Measurements from ENCODE around the gene COMMD1. TPM values are rescaled to one million over a fixed set of nuclear protein-coding genes. Genes with fewer than 3 reads are reported as not detected.
"Not testable (repeated sequence)": the region's sequence is repeated elsewhere in the genome, so short reads cannot be mapped to it uniquely, and the experiment has no call there.

COMMD1 gene
- total and polyA plus RNA-seq, 3 donors from 2014 or later, result 61.7 to 87.9 (median 85.2) TPM

DNA sequence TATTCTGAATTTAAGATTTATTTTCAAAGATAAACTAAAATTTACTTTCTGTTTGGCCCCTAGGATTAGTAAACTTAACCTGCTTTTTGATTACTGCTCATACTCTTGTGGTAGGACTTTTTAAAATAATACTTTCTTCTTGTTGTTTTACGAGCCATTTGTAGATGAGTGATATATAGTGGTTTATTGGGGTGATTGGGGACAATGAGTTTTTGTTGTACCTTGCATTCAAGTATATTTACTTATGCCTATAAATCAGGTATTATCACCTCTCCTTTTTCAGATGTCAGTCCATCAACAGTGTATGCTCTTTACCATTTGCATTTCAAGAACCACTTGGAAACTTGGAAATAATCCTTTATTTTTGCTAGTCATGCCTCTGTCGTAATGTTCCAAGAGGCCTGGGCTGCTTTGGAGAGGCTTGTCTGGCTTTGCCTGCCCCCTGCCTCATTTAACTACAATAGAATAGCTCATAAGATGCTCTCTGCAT is 131.3 kb downstream of the COMMD1 start:
- Histone ChIP-seq H3K36me3 (ENCODE audit: low read depth, missing control alignments) (no peaks in the 10 kb centered on the region), H3K4me1 (no peaks in the 10 kb centered on the region), H3K27ac (no peak overlapping the region), H3K27me3 (no peaks in the 10 kb centered on the region), H3K4me3 (no peak overlapping the region), H3K9me3 (no peaks in the 10 kb centered on the region)
- DNase-seq, result no peak
- WGBS, 2 donors, result 93 to 100% methylated on average over 2 of the region's 2 CpGs
- intact Hi-C loops (cut with DNase I; ENCODE audit: low total_unique reads), result no loop called here
- TF ChIP-seq, protein P1, sequence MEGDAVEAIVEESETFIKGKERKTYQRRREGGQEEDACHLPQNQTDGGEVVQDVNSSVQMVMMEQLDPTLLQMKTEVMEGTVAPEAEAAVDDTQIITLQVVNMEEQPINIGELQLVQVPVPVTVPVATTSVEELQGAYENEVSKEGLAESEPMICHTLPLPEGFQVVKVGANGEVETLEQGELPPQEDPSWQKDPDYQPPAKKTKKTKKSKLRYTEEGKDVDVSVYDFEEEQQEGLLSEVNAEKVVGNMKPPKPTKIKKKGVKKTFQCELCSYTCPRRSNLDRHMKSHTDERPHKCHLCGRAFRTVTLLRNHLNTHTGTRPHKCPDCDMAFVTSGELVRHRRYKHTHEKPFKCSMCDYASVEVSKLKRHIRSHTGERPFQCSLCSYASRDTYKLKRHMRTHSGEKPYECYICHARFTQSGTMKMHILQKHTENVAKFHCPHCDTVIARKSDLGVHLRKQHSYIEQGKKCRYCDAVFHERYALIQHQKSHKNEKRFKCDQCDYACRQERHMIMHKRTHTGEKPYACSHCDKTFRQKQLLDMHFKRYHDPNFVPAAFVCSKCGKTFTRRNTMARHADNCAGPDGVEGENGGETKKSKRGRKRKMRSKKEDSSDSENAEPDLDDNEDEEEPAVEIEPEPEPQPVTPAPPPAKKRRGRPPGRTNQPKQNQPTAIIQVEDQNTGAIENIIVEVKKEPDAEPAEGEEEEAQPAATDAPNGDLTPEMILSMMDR (IDR thresholded peaks at IDR 0.05), result no peak
- TF ChIP-seq POLR2A (IDR thresholded peaks at IDR 0.05), result no peak

DNA sequence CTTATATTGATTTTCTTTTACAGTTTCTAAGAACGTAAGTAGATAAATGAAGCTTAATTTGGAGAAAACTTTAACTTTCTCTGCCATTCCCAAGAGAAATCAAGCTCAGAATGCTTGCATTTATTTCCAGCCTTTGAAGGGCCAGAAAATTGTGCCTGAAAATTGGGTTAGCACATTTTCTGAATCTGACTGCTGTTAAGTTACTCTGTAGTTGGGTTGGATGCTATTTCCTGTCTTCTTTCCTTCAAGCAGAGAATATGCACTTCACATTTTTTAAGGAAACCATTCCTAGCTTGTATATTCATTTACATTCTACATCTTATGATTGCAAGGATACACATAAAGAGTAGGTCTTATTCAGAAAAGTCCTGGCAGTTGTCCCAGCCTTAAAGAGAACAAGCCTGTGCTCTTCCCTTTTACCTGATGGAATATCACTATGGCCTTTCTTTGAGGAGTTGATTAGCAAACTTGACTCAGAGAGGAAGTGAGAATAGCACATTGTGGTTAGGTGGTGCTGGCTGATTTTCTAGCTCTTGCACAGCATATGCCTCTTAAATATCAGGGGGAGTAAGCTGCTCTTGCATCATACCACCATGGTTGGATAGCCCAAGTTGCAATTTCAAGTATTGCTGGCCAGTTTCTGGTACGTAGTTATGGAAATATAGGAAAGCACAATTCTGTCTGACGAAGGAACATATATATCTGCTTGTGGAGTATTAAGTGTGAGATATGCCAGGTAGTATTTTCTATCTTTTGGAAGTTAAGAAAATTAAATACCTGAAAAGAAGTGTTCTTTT is 133.7 kb downstream of the COMMD1 start:
- DNase-seq, result no peak
- Histone ChIP-seq H3K27ac (no peak overlapping the region), H3K4me3 (no peak overlapping the region), H3K9me3 (no peaks in the 10 kb centered on the region), H3K36me3 (ENCODE audit: low read depth, missing control alignments) (no peaks in the 10 kb centered on the region), H3K4me1 (no peaks in the 10 kb centered on the region), H3K27me3 (no peaks in the 10 kb centered on the region)
- WGBS, 2 donors, result 81 to 91% methylated on average over 3 of the region's 3 CpGs
- intact Hi-C loops (cut with DNase I; ENCODE audit: low total_unique reads), result no loop called here
- TF ChIP-seq, protein P1 (IDR thresholded peaks at IDR 0.05), result no peak
- no peak for TF ChIP-seq POLR2A (IDR thresholded peaks at IDR 0.05)

GRCh38 chr2:62040926-62041325 is 135.5 kb downstream of the COMMD1 start:
- H3K4me1 ChIP-seq, result no peaks in the 10 kb centered on the region
- no peak overlapping the region for H3K4me3 ChIP-seq
- no peaks in the 10 kb centered on the region for H3K36me3 ChIP-seq (ENCODE audit: low read depth, missing control alignments)
- no peak overlapping the region for H3K27ac ChIP-seq
- H3K27me3 ChIP-seq, result no peaks in the 10 kb centered on the region
- no peak for TF ChIP-seq POLR2A (IDR thresholded peaks at IDR 0.05)
- TF ChIP-seq, protein P1 (IDR thresholded peaks at IDR 0.05), result no peak
- intact Hi-C loops (cut with DNase I; ENCODE audit: low total_unique reads), result no loop called here
- 90 to 92% methylated on average over 3 of the region's 3 CpGs for WGBS, 2 donors
- no peaks in the 10 kb centered on the region for H3K9me3 ChIP-seq
- no peak for DNase-seq

GRCh38 chr2:62041701-62042385 is 136.4 kb downstream of the COMMD1 start:
- 92 to 100% methylated on average over 15 to 16 of the region's 16 CpGs for WGBS, 2 donors
- intact Hi-C loops (cut with DNase I; ENCODE audit: low total_unique reads); H3K4me3 ChIP-seq; H3K4me1 ChIP-seq; H3K27ac ChIP-seq; H3K9me3 ChIP-seq; H3K27me3 ChIP-seq; H3K36me3 ChIP-seq (ENCODE audit: low read depth, missing control alignments): not testable (repeated sequence)
- DNase-seq, result peak; percentile 48

DNA sequence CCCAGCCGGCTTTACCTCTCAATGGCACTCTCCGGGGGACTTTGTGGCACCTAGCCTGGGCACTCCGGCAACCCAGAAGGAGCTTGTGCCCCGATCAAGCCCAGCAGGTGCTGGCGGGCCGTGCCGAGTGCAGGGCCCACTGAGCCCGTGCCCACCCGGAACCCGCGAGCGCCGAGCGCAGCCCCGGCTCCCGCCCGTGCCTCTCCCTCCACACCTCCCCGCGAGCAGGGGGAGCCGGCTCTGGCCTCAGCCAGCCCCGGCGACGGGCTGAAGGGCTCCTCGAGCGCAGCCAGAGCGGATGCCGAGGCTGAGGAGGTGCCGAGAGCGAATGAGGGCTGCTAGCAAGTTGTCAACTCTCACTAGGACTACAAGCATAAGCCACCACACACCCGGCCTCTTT is 136.9 kb downstream of the COMMD1 start:
- no peaks in the 10 kb centered on the region for H3K27me3 ChIP-seq
- intact Hi-C loops (cut with DNase I; ENCODE audit: low total_unique reads), result no loop called here
- no peaks in the 10 kb centered on the region for H3K4me1 ChIP-seq
- no peak for DNase-seq
- no peak overlapping the region for H3K4me3 ChIP-seq
- H3K36me3 ChIP-seq (ENCODE audit: low read depth, missing control alignments), result no peaks in the 10 kb centered on the region
- no peak overlapping the region for H3K27ac ChIP-seq
- H3K9me3 ChIP-seq, result no peaks in the 10 kb centered on the region
- WGBS, 2 donors, result 81 to 87% methylated on average over 4 to 30 of the region's 30 CpGs
- TF ChIP-seq, protein P1 (IDR thresholded peaks at IDR 0.05), result no peak
- TF ChIP-seq POLR2A (IDR thresholded peaks at IDR 0.05), result no peak
